SH-SY5Y (cell line): ENCODE results near the gene RAG1.

Source experiments
- GATA2 ChIP-seq: IDR thresholded peaks from 2 replicates; pipeline ENCODE4 v1.6.1; 2011; ENCODE audit warnings: mild to moderate bottlenecking, low read depth, low read length
- GATA3 ChIP-seq: IDR thresholded peaks from 2 replicates; pipeline ENCODE4 v1.6.1; 2011; ENCODE audit warnings: low read depth, mild to moderate bottlenecking, low read length, moderate library complexity

GRCh38 chr11:36530840-36531239 lies 37.0 kb upstream of the RAG1 start:
- no peak for TF ChIP-seq GATA2
- no peak for TF ChIP-seq GATA3
